HG02840 (cell line): ENCODE data around the gene SLC22A5.

Experiments used
- ATAC-seq: cut with Tn5 transposase; IDR thresholded peaks from one replicate; pipeline ENCODE4 v1.9.1; 2021; ENCODE audit warnings: mild to moderate bottlenecking, moderate library complexity, moderate number of reproducible peaks; ENCODE audit not compliant: unreplicated experiment, low FRiP score

The SLC22A5 gene

GRCh38 chr5:132369474-132370180, at the start of gene SLC22A5:
TSS of gene SLC22A5 (plus strand) at chr5:132369710. CDS start at chr5:132369973, 263 bp downstream.
- peak; percentile 82 for ATAC-seq

DNA sequence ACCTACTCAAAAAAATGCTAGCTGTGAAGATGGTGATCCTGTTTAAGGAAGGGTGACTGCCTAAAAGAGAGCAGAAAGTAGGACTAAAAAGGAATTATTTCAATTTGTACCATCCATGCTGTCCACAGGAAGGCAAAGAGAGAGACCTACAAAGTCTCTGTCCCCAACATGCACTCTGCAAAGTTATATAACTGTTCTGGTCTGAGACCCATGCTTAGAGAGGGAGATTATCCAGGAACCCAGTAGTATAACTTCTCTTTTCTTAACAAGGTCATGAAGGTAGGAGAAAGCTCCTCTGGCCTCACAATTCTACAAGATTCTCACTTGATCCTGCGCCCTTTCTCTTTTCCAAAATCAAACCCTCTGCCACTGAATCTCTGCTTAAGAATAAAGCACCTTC, 49.5 kb upstream of the SLC22A5 start:
- ATAC-seq: no peak

DNA sequence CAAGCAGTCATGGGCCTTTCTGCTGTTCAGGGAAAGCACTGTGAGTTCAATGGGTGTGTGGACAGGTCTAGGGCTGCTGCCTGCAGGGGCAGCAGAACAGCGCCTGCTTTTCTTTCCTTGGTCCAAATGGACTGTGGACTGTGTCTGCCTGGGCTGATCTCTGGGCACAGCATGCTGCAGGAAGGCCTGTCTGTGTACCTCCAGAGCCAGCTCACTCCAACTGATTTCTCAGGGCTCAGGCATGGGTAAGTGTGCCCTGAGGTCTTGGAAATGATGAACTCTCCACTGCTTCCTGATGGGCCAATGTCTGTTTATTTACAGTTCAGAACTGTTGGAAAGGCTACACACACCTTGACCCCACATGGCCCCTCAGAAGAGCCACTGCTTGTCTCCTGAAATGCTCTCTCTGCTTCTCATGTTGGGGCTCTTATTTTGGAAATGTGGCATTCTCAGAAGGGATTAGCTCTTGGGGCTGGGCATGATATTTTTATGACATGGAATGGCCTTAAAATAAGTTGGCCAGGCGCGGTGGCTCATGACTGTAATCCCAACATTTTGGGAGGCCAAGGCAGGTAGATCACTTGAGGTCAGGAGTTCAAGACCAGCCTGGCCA, 48.3 kb upstream of the SLC22A5 start:
- no peak for ATAC-seq

DNA sequence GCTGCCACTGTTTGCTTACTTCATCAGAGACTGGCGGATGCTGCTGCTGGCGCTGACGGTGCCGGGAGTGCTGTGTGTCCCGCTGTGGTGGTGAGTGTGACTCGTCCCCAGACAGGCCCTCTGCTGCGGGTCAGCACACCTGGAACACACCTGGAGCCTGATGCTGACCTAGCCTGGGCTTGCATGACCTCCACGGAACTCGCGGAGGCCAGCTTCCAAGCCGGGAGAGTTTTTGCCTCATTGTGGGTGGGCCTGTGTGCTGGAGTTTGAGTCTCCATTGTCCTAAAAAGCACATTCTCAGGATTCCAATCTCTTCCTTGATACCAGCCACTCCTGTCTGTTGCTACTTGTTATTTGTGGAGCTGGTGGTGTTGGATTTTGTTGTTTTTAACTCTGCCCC, 47.2 kb upstream of the SLC22A5 start:
- no peak for ATAC-seq

GRCh38 chr5:132323202-132323601, 46.3 kb upstream of the SLC22A5 start:
- no peak for ATAC-seq

GRCh38 chr5:132325691-132326090, 43.8 kb upstream of the SLC22A5 start:
- no peak for ATAC-seq

GRCh38 chr5:132327252-132327955, 42.1 kb upstream of the SLC22A5 start:
- no peak for ATAC-seq

GRCh38 chr5:132334812-132335211, 34.7 kb upstream of the SLC22A5 start:
- ATAC-seq: no peak

GRCh38 chr5:132335402-132335801, 34.1 kb upstream of the SLC22A5 start:
- ATAC-seq: no peak

DNA sequence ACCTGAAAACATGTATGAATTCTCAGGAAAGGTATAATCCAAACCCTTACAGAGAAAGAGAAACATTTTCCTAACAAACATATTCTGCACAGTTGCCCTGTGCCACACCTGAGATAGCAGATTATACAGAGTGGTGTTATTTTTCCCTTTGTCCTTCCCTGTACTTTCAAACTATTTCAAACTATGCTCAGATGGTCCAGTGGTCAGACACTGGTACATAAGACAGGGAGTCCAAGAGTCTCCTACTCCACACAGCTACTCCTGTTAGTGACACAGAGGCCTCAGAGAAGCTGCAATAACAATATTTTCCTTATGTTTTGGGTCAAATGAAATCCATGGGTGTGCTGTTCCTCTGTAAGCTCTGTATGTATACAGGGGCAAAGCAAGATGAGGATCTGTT, 30.0 kb upstream of the SLC22A5 start:
- no peak for ATAC-seq

DNA sequence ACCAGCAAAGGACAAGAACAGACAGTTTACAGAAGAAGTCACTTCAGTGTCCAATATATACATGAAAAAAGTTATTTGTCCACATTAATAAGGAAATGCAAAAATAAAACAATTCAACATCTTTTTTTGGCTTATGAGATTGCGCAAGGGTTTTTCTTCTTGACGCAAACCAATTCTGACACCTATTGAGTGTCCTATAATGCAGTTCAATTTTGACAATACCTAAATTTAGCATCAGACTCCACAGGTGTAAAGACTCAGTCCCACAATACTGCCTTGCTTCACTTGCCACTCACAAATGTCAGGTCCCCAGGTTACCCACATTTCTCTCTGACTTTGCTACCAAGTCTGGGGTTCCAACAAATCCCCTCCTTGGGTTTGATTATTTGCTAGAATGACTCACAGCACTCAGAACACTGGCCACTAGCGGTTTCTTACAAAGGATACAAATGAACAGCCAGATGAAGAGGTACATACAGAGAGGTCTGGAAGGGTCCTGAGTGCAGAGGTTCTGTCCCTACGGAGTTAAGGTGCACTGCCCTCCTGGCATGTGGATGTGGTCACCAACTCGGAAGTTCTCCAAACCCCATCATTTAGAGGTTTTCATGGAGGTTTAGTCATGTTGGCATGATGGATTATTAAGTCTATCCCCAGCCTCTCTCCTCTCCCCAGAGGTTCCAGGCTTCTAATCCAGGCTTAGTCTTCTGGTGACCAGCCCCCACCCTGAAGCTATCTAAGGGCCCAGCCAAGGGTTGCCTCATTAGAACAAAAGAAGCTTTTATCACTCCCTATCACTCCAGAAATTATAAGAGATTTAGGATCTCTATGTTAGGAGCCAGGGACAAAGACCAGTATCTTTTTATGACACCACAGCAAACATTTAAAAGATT, 27.0 kb upstream of the SLC22A5 start:
- no peak for ATAC-seq

DNA sequence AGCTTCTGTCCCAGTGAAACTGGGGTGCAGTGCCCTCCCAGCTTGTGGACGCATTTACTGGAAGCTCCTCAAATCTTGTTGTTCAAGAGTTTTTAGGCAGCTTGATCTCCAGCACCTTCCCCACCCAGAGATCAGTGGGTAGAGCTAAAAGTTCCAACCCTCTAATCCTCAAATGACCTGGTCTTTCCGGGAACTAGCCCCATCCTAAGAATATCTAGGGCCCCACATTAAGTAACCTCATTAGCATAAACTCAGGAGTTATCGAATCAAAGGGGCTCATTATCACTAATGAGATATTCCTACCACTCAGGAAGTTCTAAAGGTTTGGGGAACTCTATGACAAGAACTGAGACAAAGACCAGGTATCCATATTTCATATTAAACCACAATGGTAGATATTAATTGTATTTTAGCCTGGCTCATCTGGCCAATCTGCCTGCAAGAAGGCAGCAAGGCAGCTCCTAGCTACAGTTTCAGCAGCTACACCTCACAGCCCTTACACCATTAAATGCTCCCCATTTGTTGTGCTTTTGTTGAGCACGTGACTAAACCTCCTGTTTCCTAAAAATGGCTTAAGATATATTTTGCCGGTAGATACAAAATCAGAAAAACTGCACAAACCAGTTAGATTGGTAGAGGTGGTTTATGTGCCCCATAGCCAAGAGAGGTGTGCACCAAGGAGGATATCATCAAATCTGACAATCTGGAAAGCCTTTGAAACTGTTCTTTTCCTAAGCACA, 24.6 kb upstream of the SLC22A5 start:
- no peak for ATAC-seq

GRCh38 chr5:132353486-132353995, 16.0 kb upstream of the SLC22A5 start:
- no peak for ATAC-seq

DNA sequence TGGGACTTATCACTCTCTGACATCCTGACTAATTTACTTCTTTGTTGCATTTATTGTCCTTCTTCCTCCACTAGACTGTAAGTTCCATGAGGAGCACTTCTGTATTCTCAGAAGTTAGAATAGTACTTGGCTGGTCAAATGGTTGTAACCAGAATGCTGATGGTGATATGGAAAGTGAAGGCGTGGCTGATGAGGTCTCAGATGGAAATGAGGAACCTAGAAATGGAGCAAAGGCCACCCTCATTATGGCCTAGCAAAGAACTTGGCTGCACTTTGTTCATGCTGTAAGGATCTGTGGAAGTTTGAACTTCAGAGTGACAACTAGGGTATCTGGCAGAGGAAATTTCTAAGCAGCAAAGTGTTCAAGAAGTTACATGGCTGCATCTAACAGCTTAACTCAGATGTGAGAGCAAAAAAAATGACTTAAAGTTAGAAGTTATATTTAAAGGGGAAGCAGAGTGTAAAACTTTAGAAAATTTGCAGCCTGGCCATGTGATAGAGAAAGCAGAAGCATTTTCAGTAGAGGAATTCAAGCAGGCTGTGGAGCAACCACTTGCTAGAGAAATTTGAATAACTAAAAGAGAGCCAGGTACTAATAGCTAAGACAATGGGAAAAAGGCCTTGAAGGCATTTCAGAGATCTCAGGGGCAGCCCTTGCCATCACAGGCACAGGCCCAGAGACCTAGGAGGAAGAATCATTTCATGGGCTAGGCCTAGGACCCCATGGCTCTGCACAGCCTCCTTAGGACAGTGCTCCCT, 14.9 kb upstream of the SLC22A5 start:
- no peak for ATAC-seq

DNA sequence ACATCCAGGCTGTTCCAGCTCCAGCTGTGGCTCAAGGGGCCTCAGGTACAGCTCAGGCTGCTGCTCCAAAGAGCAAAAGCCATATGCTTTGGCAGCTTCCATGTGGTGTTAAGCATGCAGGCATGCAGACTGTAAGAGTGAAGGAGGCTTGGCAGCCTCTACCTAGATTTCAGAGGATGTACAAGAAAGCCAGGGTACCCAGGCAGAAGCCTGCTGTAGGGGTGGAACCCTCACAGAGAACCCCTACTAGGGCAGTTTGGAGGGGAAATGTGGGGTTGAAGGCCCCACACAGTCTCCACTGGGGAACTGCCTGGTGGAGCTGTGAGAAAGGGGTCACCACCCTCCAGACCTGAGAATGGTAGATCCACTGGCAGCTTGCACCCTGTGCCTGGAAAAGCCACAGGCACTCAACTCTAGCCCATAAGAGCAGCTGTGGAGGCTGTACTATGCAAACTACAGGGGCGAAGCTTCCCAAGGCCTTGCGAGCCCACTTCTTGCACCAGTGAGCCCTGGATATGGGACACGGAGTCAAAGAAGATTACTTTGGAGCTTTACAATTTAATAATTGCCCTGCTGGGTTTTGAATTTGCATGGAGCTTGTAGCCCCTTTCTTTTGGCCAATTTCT, 14.3 kb upstream of the SLC22A5 start:
- no peak for ATAC-seq

DNA sequence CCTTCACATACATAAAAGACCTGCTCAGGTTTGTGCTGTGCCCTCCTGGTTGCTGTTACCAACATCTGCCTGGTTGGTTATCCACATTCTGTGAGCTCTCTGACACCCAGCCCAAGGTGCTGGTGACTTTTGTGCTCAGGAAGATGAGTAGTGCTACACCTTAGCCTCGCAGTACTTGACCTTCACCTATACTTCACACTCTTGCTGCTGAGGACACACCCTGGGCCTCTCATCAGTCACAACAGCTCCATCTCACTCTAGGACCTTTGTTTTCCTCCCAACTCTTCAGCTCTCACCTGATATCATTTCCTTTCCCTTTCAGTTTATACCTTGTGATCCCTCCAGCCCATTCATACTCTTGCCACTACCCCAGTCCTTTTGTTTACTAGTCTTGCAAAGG, 10.7 kb upstream of the SLC22A5 start:
- ATAC-seq: no peak

DNA sequence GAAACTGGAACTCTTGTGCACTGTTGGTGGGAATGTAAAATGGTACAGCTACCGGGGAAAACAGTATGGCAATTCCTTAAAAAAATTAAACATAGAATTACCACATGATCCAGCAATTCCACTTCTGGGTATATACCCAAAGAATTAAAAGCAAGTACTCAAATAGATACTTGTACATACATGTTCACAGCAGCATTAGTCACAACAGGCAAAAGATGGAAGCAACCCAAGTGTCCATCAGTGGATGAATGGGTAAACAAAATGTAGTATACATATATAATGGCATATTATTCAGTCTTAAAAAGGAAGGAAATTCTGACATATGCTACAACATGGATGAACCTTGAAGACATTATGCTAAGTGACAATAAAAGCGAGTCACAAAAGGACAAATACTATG, 7.4 kb upstream of the SLC22A5 start:
- no peak for ATAC-seq

- no peak for ATAC-seq
Observed at GRCh38 chr5:132363431-132364112, 5.9 kb upstream of the SLC22A5 start.
